H9 (cell line): ENCODE measurements around the gene PRDM2. TPM values are rescaled to one million over a fixed set of nuclear protein-coding genes. Genes with fewer than 3 reads are reported as not detected.

Experiments
- DNase-seq: peaks from one replicate; pipeline ENCODE4 v3.0.0-alpha.2; 2017
- H2AFZ ChIP-seq: one replicate; pipeline ENCODE4 v1.6.1; 2013; ENCODE audit warnings: mild to moderate bottlenecking, low read length, control low read depth, moderate library complexity
- H2AK5ac ChIP-seq: 2 replicates; pipeline ENCODE4 v1.6.1; 2013; ENCODE audit warnings: low read length, control low read depth, mixed read lengths; ENCODE audit not compliant: insufficient read length
- H2BK120ac ChIP-seq: one replicate; pipeline ENCODE4 v1.6.1; 2013; ENCODE audit warnings: low read depth, mild to moderate bottlenecking, low read length, control low read depth, inconsistent platforms; ENCODE audit not compliant: poor library complexity, severe bottlenecking
- H2BK12ac ChIP-seq: 2 replicates; pipeline ENCODE4 v1.6.1; 2013; ENCODE audit warnings: low read length, control low read depth, mixed read lengths, low read depth; ENCODE audit not compliant: insufficient read length
- H2BK15ac ChIP-seq: 2 replicates; pipeline ENCODE4 v1.6.1; 2013; ENCODE audit warnings: low read depth, low read length, control low read depth
- H2BK20ac ChIP-seq: one replicate; pipeline ENCODE4 v1.6.1; 2013; ENCODE audit warnings: low read depth, mild to moderate bottlenecking, low read length, control low read depth, inconsistent platforms; ENCODE audit not compliant: poor library complexity, severe bottlenecking
- H2BK5ac ChIP-seq: 2 replicates; pipeline ENCODE4 v1.6.1; 2013; ENCODE audit warnings: low read length, control low read depth, mixed read lengths; ENCODE audit not compliant: insufficient read length
- H3K14ac ChIP-seq: 2 replicates; pipeline ENCODE4 v1.6.1; 2013; ENCODE audit warnings: low read length, control low read depth; ENCODE audit not compliant: insufficient read depth
- H3K18ac ChIP-seq: 2 replicates; pipeline ENCODE4 v1.6.1; 2013; ENCODE audit warnings: low read depth, mild to moderate bottlenecking, mixed read lengths, low read length, control low read depth; ENCODE audit not compliant: insufficient read length
- H3K23ac ChIP-seq: 2 replicates; pipeline ENCODE4 v1.6.1; 2013; ENCODE audit warnings: low read length, control low read depth, mixed read lengths, low read depth; ENCODE audit not compliant: insufficient read length
- H3K23me2 ChIP-seq: 2 replicates; pipeline ENCODE4 v1.6.1; 2013; ENCODE audit warnings: low read depth, mild to moderate bottlenecking, mixed read lengths, low read length, control low read depth; ENCODE audit not compliant: insufficient read length, poor library complexity, severe bottlenecking
- H3K27ac ChIP-seq: 2 replicates; pipeline ENCODE4 v1.5.1; 2013; ENCODE audit warnings: low read length, control low read depth, mixed read lengths, low read depth; ENCODE audit not compliant: insufficient read length
- H3K27me3 ChIP-seq: 2 replicates; pipeline ENCODE4 v1.6.1; 2013; ENCODE audit warnings: low read length, control low read depth, inconsistent platforms; ENCODE audit not compliant: insufficient read depth
- H3K4ac ChIP-seq: 2 replicates; pipeline ENCODE4 v1.6.1; 2013; ENCODE audit warnings: low read depth, mild to moderate bottlenecking, control low read depth, inconsistent platforms, low read length, moderate library complexity
- H3K4me1 ChIP-seq: 2 replicates; pipeline ENCODE4 v1.6.1; 2013; ENCODE audit warnings: low read length, control low read depth, inconsistent platforms; ENCODE audit not compliant: insufficient read depth
- H3K4me2 ChIP-seq: 2 replicates; pipeline ENCODE4 v1.6.1; 2013; ENCODE audit warnings: low read length, control low read depth, mixed read lengths; ENCODE audit not compliant: insufficient read length, insufficient read depth
- H3K56ac ChIP-seq: 2 replicates; pipeline ENCODE4 v1.6.1; 2013; ENCODE audit warnings: low read depth, mild to moderate bottlenecking, mixed read lengths, low read length, control low read depth; ENCODE audit not compliant: insufficient read length
- H3K79me1 ChIP-seq: 2 replicates; pipeline ENCODE4 v1.6.1; 2013; ENCODE audit warnings: low read depth, mild to moderate bottlenecking, moderate library complexity, low read length, control low read depth, inconsistent platforms; ENCODE audit not compliant: insufficient read depth, poor library complexity, severe bottlenecking
- H3K79me2 ChIP-seq: 2 replicates; pipeline ENCODE4 v1.6.1; 2013; ENCODE audit warnings: low read length, control low read depth, inconsistent platforms; ENCODE audit not compliant: insufficient read depth
- H3K9ac ChIP-seq: 2 replicates; pipeline ENCODE4 v1.6.1; 2013; ENCODE audit warnings: low read length, control low read depth, mixed read lengths; ENCODE audit not compliant: insufficient read length; ENCODE audit errors: extremely low read depth
- H3K9me3 ChIP-seq: one replicate; pipeline ENCODE4 v1.6.1; 2013; ENCODE audit warnings: low read depth, low read length, inconsistent platforms; ENCODE audit not compliant: control insufficient read depth
- H3T11ph ChIP-seq: one replicate; pipeline ENCODE4 v1.6.1; 2013; ENCODE audit warnings: mild to moderate bottlenecking, low read length, control low read depth, inconsistent platforms
- H4K20me1 ChIP-seq: one replicate; pipeline ENCODE4 v1.6.1; 2013; ENCODE audit not compliant: control insufficient read depth, insufficient read length, insufficient read depth
- H4K5ac ChIP-seq: 2 replicates; pipeline ENCODE4 v1.6.1; 2013; ENCODE audit warnings: low read depth, mild to moderate bottlenecking, mixed read lengths, low read length, control low read depth; ENCODE audit not compliant: insufficient read length
- H4K8ac ChIP-seq: replicated peaks from 2 replicates; pipeline ENCODE4 v1.6.1; 2013; ENCODE audit warnings: low read length, control low read depth, mixed read lengths, low read depth; ENCODE audit not compliant: insufficient read length
- H4K91ac ChIP-seq: 2 replicates; pipeline ENCODE4 v1.6.1; 2013; ENCODE audit warnings: low read depth, mild to moderate bottlenecking, moderate library complexity, mixed read lengths, low read length, control low read depth; ENCODE audit not compliant: insufficient read length
- H3K27ac Mint-ChIP-seq, 3 experiments: 2 replicates in 2 of 3; 3 replicates in 1 of 3; pipeline ENCODE4 v1.8.0; 2020 to 2021; ENCODE audit warnings: mixed read lengths in 3 of 3, mild to moderate bottlenecking in 1 of 3, moderate library complexity in 1 of 3
- H3K27me3 Mint-ChIP-seq: 2 replicates; pipeline ENCODE4 v1.8.0; 2021; ENCODE audit warnings: low read depth, mild to moderate bottlenecking, moderate library complexity, mixed read lengths
- H3K36me3 Mint-ChIP-seq, 3 experiments: 2 replicates in 2 of 3; 3 replicates in 1 of 3; pipeline ENCODE4 v1.8.0; 2020 to 2021; ENCODE audit warnings: low read depth in 3 of 3, mixed read lengths in 3 of 3; ENCODE audit not compliant: insufficient read depth in 1 of 3
- H3K4me1 Mint-ChIP-seq, 2 experiments: 2 replicates each; pipeline ENCODE4 v1.8.0; 2020; ENCODE audit warnings: mixed read lengths in 2 of 2
- H3K4me3 Mint-ChIP-seq, 2 experiments: 2 replicates in 1 of 2; 3 replicates in 1 of 2; pipeline ENCODE4 v1.8.0; 2020 to 2021; ENCODE audit warnings: mild to moderate bottlenecking in 2 of 2, mixed read lengths in 2 of 2, moderate library complexity in 1 of 2
- H3K9me3 Mint-ChIP-seq, 2 experiments: 2 replicates in 1 of 2; 3 replicates in 1 of 2; pipeline ENCODE4 v1.8.0; 2020; ENCODE audit warnings: mild to moderate bottlenecking in 2 of 2, mixed read lengths in 2 of 2, moderate library complexity in 1 of 2
- WGBS: extraction: QIAGEN DNeasy Blood & Tissue Kit; methylation state at CpG from one replicate; pipeline ENCODE4 v1.1.7; 2013; ENCODE audit warnings: missing lambda C conversion rate, low lambda C conversion rate, mixed read lengths; ENCODE audit not compliant: insufficient read length; ENCODE audit errors: extremely low coverage; 5-methylcytosine and 5-hydroxymethylcytosine counted together
- total RNA-seq: library from RNA; stranded (reverse); gene quantifications from 2 replicates; pipeline ENCODE4 v1.2.1, GENCODE V29; 2021
- TF ChIP-seq, protein P1 (sequence below): fragments of 200-600 bp; sonication (generic); conservative IDR thresholded peaks from 3 replicates; pipeline ENCODE4 v1.8.0; 2021; ENCODE audit warnings: antibody characterized with exemption, mild to moderate bottlenecking

The PRDM2 gene
- total RNA-seq, 1 experiment from 2014 or later, result 24.5 TPM

DNA sequence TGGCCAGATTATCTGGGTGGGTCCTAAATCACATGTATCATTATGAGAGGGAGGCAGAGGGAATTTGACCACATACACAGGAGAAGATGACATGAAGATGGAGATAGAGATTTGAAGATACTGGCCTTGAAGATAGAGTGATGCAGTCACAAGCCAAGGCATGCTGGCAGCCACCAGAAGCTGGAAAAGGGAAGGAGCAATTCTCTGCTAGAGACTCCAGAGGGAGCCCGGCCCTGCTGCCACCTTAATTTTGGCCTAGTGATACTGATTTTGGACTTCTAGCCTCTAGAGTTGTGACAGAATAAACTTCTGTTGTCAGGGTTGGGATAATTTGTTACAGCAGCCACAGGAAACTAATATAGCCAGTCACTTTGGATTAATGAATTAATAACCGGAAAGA, 2.2 kb upstream of the PRDM2 start:
- no peak overlapping the region for H4K91ac ChIP-seq
- H3K27me3 Mint-ChIP-seq, result peaks cover 73% of the 10 kb centered on the region

More for the DNA sequence above, 2.2 kb upstream of the PRDM2 start:
- no peaks in the 10 kb centered on the region for H4K20me1 ChIP-seq
- no peaks in the 10 kb centered on the region for H3K9me3 ChIP-seq
- no peak overlapping the region for H2BK12ac ChIP-seq
- H3K27me3 ChIP-seq, result peaks cover 5% of the 10 kb centered on the region; the same call in 1 of the 2 replicates
- H3K23me2 ChIP-seq, result peaks cover 6% of the 10 kb centered on the region
- H3K4ac ChIP-seq, result no peak overlapping the region
- WGBS, result no CpG with 5 or more reads among the region's 2 CpGs
- H4K5ac ChIP-seq, result no peak overlapping the region
- no peak overlapping the region for H3K4me2 ChIP-seq
- no peak overlapping the region for H3K27ac ChIP-seq
- H3T11ph ChIP-seq, result no peak overlapping the region
- no peak overlapping the region for H4K8ac ChIP-seq
- no peak for DNase-seq
- no peak overlapping the region for H2BK15ac ChIP-seq
- H3K4me1 ChIP-seq, result no peaks in the 10 kb centered on the region
- Mint-ChIP-seq H3K4me1 (peaks cover 9 to 10% of the 10 kb centered on the region in 2 experiments), H3K27ac (no peak overlapping the region), H3K4me3 (no peak overlapping the region), H3K36me3 (peaks cover 4 to 11% (median 4%) of the 10 kb centered on the region in 3 experiments; a peak in 6 of 7 replicates), H3K9me3 (peaks cover 9 to 20% of the 10 kb centered on the region in 2 experiments)
- no peak overlapping the region for H3K23ac ChIP-seq
- H2BK120ac ChIP-seq, result no peak overlapping the region
- no peak overlapping the region for H2BK20ac ChIP-seq
- H3K9ac ChIP-seq, result no peak overlapping the region
- H3K79me1 ChIP-seq, result no peaks in the 10 kb centered on the region
- no peak overlapping the region for H3K14ac ChIP-seq
- H3K79me2 ChIP-seq, result no peaks in the 10 kb centered on the region
- TF ChIP-seq, protein P1, sequence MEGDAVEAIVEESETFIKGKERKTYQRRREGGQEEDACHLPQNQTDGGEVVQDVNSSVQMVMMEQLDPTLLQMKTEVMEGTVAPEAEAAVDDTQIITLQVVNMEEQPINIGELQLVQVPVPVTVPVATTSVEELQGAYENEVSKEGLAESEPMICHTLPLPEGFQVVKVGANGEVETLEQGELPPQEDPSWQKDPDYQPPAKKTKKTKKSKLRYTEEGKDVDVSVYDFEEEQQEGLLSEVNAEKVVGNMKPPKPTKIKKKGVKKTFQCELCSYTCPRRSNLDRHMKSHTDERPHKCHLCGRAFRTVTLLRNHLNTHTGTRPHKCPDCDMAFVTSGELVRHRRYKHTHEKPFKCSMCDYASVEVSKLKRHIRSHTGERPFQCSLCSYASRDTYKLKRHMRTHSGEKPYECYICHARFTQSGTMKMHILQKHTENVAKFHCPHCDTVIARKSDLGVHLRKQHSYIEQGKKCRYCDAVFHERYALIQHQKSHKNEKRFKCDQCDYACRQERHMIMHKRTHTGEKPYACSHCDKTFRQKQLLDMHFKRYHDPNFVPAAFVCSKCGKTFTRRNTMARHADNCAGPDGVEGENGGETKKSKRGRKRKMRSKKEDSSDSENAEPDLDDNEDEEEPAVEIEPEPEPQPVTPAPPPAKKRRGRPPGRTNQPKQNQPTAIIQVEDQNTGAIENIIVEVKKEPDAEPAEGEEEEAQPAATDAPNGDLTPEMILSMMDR, result no peak
- H3K56ac ChIP-seq, result no peak overlapping the region
- no peak overlapping the region for H3K18ac ChIP-seq
- H2BK5ac ChIP-seq, result no peak overlapping the region
- H2AFZ ChIP-seq, result no peak overlapping the region
- H2AK5ac ChIP-seq, result no peak overlapping the region
